GM12872 (cell line): ENCODE results near the gene MAD1L1.

ENCODE experiments used
- TF ChIP-seq, protein P1 (sequence below): IDR thresholded peaks from 3 replicates; pipeline ENCODE4 v1.5.1; 2011; ENCODE audit warnings: low read depth, mild to moderate bottlenecking, low read length, moderate library complexity; ENCODE audit not compliant: insufficient read depth

The MAD1L1 gene

DNA sequence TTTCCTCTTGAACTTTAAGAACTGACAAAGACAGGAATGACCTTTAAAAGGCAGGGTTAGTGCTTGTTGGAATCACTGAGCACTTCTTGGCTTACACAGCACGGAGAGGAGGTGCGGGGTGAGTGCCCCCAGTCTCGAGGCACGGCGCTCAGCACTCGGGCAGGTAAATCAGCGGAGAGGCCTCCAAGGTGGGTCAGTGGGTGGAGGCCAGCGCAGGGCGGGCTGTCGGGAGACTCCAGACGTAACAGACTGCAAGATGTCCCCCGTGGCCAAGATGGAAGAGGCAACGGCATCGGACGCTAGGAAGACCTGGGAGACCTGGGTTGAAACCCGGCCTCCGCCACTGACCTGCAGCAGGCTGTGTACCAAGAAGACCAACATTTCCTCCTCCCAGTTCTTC, 149.4 kb downstream of the MAD1L1 start:
- TF ChIP-seq, protein P1, sequence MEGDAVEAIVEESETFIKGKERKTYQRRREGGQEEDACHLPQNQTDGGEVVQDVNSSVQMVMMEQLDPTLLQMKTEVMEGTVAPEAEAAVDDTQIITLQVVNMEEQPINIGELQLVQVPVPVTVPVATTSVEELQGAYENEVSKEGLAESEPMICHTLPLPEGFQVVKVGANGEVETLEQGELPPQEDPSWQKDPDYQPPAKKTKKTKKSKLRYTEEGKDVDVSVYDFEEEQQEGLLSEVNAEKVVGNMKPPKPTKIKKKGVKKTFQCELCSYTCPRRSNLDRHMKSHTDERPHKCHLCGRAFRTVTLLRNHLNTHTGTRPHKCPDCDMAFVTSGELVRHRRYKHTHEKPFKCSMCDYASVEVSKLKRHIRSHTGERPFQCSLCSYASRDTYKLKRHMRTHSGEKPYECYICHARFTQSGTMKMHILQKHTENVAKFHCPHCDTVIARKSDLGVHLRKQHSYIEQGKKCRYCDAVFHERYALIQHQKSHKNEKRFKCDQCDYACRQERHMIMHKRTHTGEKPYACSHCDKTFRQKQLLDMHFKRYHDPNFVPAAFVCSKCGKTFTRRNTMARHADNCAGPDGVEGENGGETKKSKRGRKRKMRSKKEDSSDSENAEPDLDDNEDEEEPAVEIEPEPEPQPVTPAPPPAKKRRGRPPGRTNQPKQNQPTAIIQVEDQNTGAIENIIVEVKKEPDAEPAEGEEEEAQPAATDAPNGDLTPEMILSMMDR = no peak

GRCh38 chr7:2082139-2082998, 150.4 kb downstream of the MAD1L1 start:
- TF ChIP-seq, protein P1 = no peak

GRCh38 chr7:2081526-2082135, 151.1 kb downstream of the MAD1L1 start:
- TF ChIP-seq, protein P1 = no peak

DNA sequence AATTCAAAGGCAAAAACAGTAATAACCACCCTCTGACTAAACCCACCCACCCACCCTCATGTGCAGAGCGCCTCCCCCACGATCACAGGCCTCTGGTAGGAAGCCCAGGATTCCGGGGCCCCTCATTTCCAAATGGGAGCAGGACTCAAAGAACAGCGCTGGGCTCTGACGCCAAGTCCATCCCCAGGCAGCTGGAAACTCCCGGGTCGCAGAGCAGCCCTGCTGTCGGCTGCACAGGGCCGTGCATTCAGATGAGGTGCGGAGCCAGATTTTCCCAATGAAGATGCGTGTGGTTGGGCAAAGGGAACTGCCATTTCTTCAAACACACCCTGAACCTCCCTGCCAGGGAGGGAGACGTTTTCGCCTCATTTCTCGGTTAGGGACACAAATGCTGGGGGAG, 152.3 kb downstream of the MAD1L1 start:
- TF ChIP-seq, protein P1 = no peak

- TF ChIP-seq, protein P1 = no peak
Observed at GRCh38 chr7:2080060-2080387, 152.7 kb downstream of the MAD1L1 start.

GRCh38 chr7:2079332-2080059, 153.2 kb downstream of the MAD1L1 start:
- TF ChIP-seq, protein P1 = no peak

DNA sequence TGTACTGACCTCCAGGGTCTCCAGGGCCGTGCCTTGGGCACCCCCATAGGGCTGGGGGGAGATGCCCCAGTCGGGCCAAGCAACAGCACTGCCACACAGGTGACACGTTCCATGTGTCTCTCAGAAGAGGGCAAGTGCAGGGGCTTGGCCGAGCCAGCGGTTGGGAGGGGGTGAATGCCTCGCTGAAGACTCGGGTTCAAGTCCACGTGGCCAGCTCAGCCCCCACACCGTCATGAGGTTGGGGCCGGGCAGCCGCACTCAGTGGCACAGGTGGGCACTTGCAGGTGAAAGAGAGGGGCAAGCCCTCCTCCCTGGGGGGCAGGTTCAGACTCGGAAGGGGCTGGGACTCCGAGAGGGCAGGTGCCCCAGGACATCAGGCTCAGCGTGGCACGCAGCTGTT, 153.8 kb downstream of the MAD1L1 start:
- TF ChIP-seq, protein P1 = no peak
